ENCODE results near the gene DCLK1.

Gene DCLK1

GRCh38 chr13:35793823-35794222, 337.4 kb downstream of the DCLK1 start:
- CTCF ChIA-PET, result interaction anchor here (0.5 kb wide), 1 partner anchor 59 kb away, joined by 3 read pairs; no protein-coding TSS in a partner anchor

GRCh38 chr13:35792911-35793310, 338.3 kb downstream of the DCLK1 start:
- no peak overlapping the region for H3K27ac ChIP-seq
- CTCF ChIA-PET, result interaction anchor here (0.9 kb wide), 1 partner anchor 117 kb away, joined by 3 read pairs; no protein-coding TSS in a partner anchor
- TF ChIP-seq, protein P1, sequence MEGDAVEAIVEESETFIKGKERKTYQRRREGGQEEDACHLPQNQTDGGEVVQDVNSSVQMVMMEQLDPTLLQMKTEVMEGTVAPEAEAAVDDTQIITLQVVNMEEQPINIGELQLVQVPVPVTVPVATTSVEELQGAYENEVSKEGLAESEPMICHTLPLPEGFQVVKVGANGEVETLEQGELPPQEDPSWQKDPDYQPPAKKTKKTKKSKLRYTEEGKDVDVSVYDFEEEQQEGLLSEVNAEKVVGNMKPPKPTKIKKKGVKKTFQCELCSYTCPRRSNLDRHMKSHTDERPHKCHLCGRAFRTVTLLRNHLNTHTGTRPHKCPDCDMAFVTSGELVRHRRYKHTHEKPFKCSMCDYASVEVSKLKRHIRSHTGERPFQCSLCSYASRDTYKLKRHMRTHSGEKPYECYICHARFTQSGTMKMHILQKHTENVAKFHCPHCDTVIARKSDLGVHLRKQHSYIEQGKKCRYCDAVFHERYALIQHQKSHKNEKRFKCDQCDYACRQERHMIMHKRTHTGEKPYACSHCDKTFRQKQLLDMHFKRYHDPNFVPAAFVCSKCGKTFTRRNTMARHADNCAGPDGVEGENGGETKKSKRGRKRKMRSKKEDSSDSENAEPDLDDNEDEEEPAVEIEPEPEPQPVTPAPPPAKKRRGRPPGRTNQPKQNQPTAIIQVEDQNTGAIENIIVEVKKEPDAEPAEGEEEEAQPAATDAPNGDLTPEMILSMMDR (conservative IDR thresholded peaks at IDR 0.05; ENCODE audit: low read depth), result no peak
- POLR2A ChIA-PET (ENCODE audit: low non-redundant PET), result no interaction called here
- no peak for DNase-seq (ENCODE audit: low spot score)

More at GRCh38 chr13:35793823-35794222, 337.4 kb downstream of the DCLK1 start:
- POLR2A ChIA-PET (ENCODE audit: low non-redundant PET), result no interaction called here
- H3K27ac ChIP-seq, result no peak overlapping the region
- TF ChIP-seq, protein P1 (conservative IDR thresholded peaks at IDR 0.05; ENCODE audit: low read depth), result no peak
- DNase-seq (ENCODE audit: low spot score), result no peak

DNA sequence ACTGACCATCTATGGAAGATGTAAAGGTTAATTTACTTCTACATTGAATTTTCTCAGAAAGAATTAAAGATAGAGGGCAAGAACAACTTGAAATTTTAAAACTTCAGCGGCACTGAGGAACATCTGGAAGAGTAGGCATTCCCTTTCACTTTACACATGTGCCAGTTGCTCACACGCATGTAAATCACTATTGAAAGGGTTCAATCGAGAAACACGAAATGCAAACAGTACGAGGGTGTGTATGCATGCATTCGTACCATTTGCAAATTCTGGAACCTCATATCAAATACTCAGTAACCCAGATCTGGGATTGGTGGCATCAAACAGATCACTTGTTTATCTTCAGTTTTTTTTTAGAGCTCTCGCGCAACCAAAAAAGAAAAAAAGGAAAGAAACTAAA, 339.2 kb downstream of the DCLK1 start:
- TF ChIP-seq, protein P1 (conservative IDR thresholded peaks at IDR 0.05; ENCODE audit: low read depth), result no peak
- H3K27ac ChIP-seq, result no peak overlapping the region
- DNase-seq (ENCODE audit: low spot score), result no peak
- CTCF ChIA-PET, result interaction anchor here (0.6 to 0.9 kb wide), 3 partner anchors 72 to 608 kb away, joined by 3 to 4 read pairs (median 3); no protein-coding TSS in a partner anchor
- POLR2A ChIA-PET (ENCODE audit: low non-redundant PET), result no interaction called here

GRCh38 chr13:35791184-35791851, 339.9 kb downstream of the DCLK1 start:
- CTCF ChIA-PET, result no interaction called here
- POLR2A ChIA-PET (ENCODE audit: low non-redundant PET), result no interaction called here
- H3K27ac ChIP-seq, result no peak overlapping the region
- TF ChIP-seq, protein P1 (conservative IDR thresholded peaks at IDR 0.05; ENCODE audit: low read depth), result no peak
- DNase-seq (ENCODE audit: low spot score), result no peak

DNA sequence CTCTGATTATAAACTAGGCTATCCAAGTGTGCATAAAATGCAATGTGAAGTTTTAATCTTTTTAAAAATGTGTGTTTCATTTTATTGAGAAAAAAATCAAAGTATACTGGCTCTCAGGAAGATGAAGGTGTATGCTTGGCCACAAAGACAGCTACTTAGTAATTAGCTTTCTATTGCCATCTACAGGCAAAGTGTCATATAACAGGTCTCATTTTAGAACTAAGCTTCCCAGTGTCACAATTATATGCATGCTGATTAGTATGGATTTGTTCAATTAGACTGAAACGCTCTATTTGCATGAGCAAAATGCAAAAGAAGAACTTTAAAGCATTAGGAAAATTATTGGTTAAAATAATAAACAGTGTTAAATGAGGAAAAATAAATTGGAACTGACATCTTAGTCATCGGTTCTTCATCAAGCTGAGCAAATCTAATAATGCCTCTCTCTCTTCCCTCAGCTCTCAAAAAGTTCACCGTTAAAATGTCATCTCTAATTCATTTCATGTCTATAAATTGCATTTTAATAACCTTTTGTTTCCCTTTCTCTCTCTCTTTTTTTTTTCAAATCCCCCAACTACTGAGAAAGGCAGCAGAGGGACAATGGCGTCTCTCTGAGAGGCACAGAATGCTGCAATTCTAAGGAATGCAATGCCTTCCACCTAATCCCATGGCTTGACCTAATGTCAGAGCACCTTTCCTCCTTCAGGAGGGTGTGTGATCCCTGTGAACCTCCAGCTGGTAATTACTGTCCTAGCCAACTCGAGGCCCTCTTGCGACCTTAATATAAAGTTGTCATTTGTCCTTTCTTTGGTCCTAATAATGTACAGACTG, 341.6 kb downstream of the DCLK1 start:
- peak; percentile 14 for DNase-seq (ENCODE audit: low spot score)
- TF ChIP-seq, protein P1 (conservative IDR thresholded peaks at IDR 0.05; ENCODE audit: low read depth), result peak; percentile 50
- no peak overlapping the region for H3K27ac ChIP-seq
- ChIA-PET POLR2A (ENCODE audit: low non-redundant PET) (no interaction called here), CTCF (interaction anchor here (0.7 to 1.6 kb wide), 4 partner anchors 9 to 192 kb away, joined by 3 to 8 read pairs (median 4); no protein-coding TSS in a partner anchor)

- no peak for DNase-seq (ENCODE audit: low spot score)
- H3K27ac ChIP-seq, result no peak overlapping the region
- TF ChIP-seq, protein P1 (conservative IDR thresholded peaks at IDR 0.05; ENCODE audit: low read depth), result no peak
- ChIA-PET CTCF (interaction anchor here (0.6 kb wide), 1 partner anchor 188 kb away, joined by 3 read pairs; no protein-coding TSS in a partner anchor), POLR2A (ENCODE audit: low non-redundant PET) (no interaction called here)
These were observed 343.2 kb downstream of the DCLK1 start for GRCh38 chr13:35787937-35788336.

Measured in RWPE1 (cell line).